HCT116 (cell line): ENCODE measurements around the gene PRM3. TPM values are rescaled to one million over a fixed set of nuclear protein-coding genes. Genes with fewer than 3 reads are reported as not detected.
A peak's percentile ranks its signal among the peaks of the same experiment; 100 is the strongest.

Experiments
- ATAC-seq: fragments of 200-7000 bp; cut with Tn5 transposase; 2 replicates; pipeline ENCODE4 v1.9.1; 2020; ENCODE audit warnings: mild to moderate bottlenecking, moderate library complexity
- BruUV-seq: library from RNA; stranded (reverse); fragments of 400-500 nt; replicated peaks from 2 replicates; lab custom pipeline; 2021; lab: Mats Ljungman, UMichigan
- CTCF ChIA-PET: fragments of 300-600 bp; sonication (Branson Sonifier 250); formaldehyde crosslinking; loops from one replicate; lab custom pipeline; 2021; ENCODE audit warnings: antibody characterized with exemption; lab: Charles Lee
- POLR2A ChIA-PET: fragments of 300-600, 350-600 bp; sonication (Branson Sonifier 250); formaldehyde crosslinking; loops from one replicate; lab custom pipeline; 2021; ENCODE audit warnings: antibody characterized with exemption; lab: Charles Lee
- RAD21 ChIA-PET, 2 experiments: fragments of 300-600 bp; sonication (Branson Sonifier 250); formaldehyde crosslinking; loops; one replicate each; lab custom pipeline; 2023; ENCODE audit warnings: low total read pairs in 2 of 2; ENCODE audit not compliant: uncharacterized antibody in 2 of 2, unreplicated experiment in 2 of 2, low non-redundant PET in 1 of 2; lab: Charles Lee
- DNase-seq: peaks from one replicate; pipeline ENCODE4 v3.0.0-alpha.2; 2010; ENCODE audit warnings: low read depth, low spot score
- H2AFZ ChIP-seq: fragments of 200-600 bp; shearing (Covaris generic), sonication (generic); 2 replicates; pipeline ENCODE4 v1.6.1; 2017; ENCODE audit warnings: low read depth, mixed run types, mixed read lengths, antibody characterized with exemption, low read length; ENCODE audit not compliant: poor library complexity, severe bottlenecking
- H3K27ac ChIP-seq: 2 replicates; pipeline ENCODE4 v1.5.1; 2012; ENCODE audit warnings: low read depth, low read length
- H3K27me3 ChIP-seq: fragments of 200-600 bp; sonication (generic); 2 replicates; pipeline ENCODE4 v1.6.1; 2016; ENCODE audit warnings: mixed run types, low read length, mixed read lengths; ENCODE audit not compliant: insufficient read depth
- H3K36me3 ChIP-seq, 2 experiments: fragments of 200-500 bp in 1 of 2; fragments of 200-600 bp in 1 of 2; sonication (Bioruptor generic) in 1 of 2; sonication (generic) in 1 of 2; 2 replicates each; pipeline versions ENCODE4 v1.5.1 to v1.6.1; 2014 to 2016; ENCODE audit warnings: low read length in 2 of 2, inconsistent platforms in 1 of 2, mixed read lengths in 1 of 2, mixed run types in 1 of 2; ENCODE audit not compliant: insufficient read depth in 2 of 2, control insufficient read depth in 1 of 2
- H3K4me1 ChIP-seq, 2 experiments: fragments of 200-600 bp in 1 of 2; sonication (generic) in 1 of 2; 2 replicates each; pipeline versions ENCODE4 v1.5.1 to v1.6.1; 2012 to 2017; ENCODE audit warnings: low read length in 2 of 2, inconsistent platforms in 1 of 2, mild to moderate bottlenecking in 1 of 2, mixed read lengths in 1 of 2, mixed run types in 1 of 2, moderate library complexity in 1 of 2; ENCODE audit not compliant: insufficient read depth in 2 of 2, control insufficient read depth in 1 of 2
- H3K4me2 ChIP-seq: fragments of 200-600 bp; sonication (generic); 2 replicates; pipeline ENCODE4 v1.6.1; 2017; ENCODE audit warnings: mixed run types, low read length, mixed read lengths
- H3K4me3 ChIP-seq, 2 experiments: fragments of 200-600 bp in 1 of 2; sonication (generic) in 1 of 2; replicated peaks in 1 of 2; 2 replicates each; pipeline ENCODE4 v1.5.1; 2011 to 2016; ENCODE audit warnings: low read length in 2 of 2, control low read depth in 1 of 2, low read depth in 1 of 2, mild to moderate bottlenecking in 1 of 2, mixed read lengths in 1 of 2, mixed run types in 1 of 2
- H3K79me2 ChIP-seq: fragments of 200-600 bp; sonication (generic); 2 replicates; pipeline ENCODE4 v1.6.1; 2017; ENCODE audit warnings: mild to moderate bottlenecking, mixed run types, low read length, moderate library complexity, mixed read lengths; ENCODE audit not compliant: insufficient read depth
- H3K9ac ChIP-seq: fragments of 200-600 bp; sonication (generic); 2 replicates; pipeline ENCODE4 v1.6.1; 2016; ENCODE audit warnings: low read length, mixed read lengths
- H3K9me2 ChIP-seq: fragments of 200-600 bp; sonication (generic), shearing (Covaris generic); 2 replicates; pipeline ENCODE4 v1.6.1; 2017; ENCODE audit warnings: mixed run types, mild to moderate bottlenecking, moderate library complexity; ENCODE audit not compliant: insufficient read depth
- H3K9me3 ChIP-seq, 2 experiments: fragments of 200-500 bp in 1 of 2; fragments of 200-600 bp in 1 of 2; sonication (Bioruptor generic) in 1 of 2; sonication (generic) in 1 of 2; 2 replicates each; pipeline ENCODE4 v1.6.1; 2014 to 2017; ENCODE audit warnings: low read length in 2 of 2, mixed read lengths in 2 of 2, inconsistent platforms in 1 of 2, low read depth in 1 of 2, mild to moderate bottlenecking in 1 of 2, mixed run types in 1 of 2, moderate library complexity in 1 of 2; ENCODE audit not compliant: control insufficient read depth in 1 of 2, insufficient read depth in 1 of 2
- H4K20me1 ChIP-seq: fragments of 200-600 bp; sonication (generic), shearing (Covaris generic); 2 replicates; pipeline ENCODE4 v1.6.1; 2017; ENCODE audit warnings: mixed run types, mild to moderate bottlenecking, moderate library complexity; ENCODE audit not compliant: insufficient read depth
- ATF3 ChIP-seq: IDR thresholded peaks from 2 replicates; pipeline ENCODE4 v1.6.1; 2012
- MAX ChIP-seq: IDR thresholded peaks from 2 replicates; pipeline ENCODE4 v1.6.1; 2012
- REST ChIP-seq: IDR thresholded peaks from 2 replicates; pipeline ENCODE4 v1.6.1; 2012; ENCODE audit warnings: low read depth
- SP1 ChIP-seq: IDR thresholded peaks from 2 replicates; pipeline ENCODE4 v1.6.1; 2012; ENCODE audit warnings: low read depth
- SRF ChIP-seq: IDR thresholded peaks from 2 replicates; pipeline ENCODE4 v1.6.1; 2012; ENCODE audit warnings: low read depth
- ZFX ChIP-seq: fragments of 450-650 bp; IDR thresholded peaks from 2 replicates; pipeline ENCODE4 v1.6.1; 2017
- intact Hi-C: fragments of 100-400 bp; cut with micrococcal nuclease; formaldehyde crosslinking; loops from 2 replicates; pipeline ENCODE4 v1.10.0; 2022
- total RNA-seq: library from RNA; stranded (reverse); gene quantifications from one replicate; pipeline ENCODE4 v1.2.1, GENCODE V29; 2021; ENCODE audit not compliant: unreplicated experiment
- TF ChIP-seq, protein P1 (sequence below), 3 experiments: fragments of 200-600 bp in 1 of 3; sonication (generic) in 1 of 3; IDR thresholded peaks in 2 of 3; conservative IDR thresholded peaks in 1 of 3; 2 replicates each; pipeline ENCODE4 v1.5.1; 2012 to 2017; ENCODE audit warnings: low read depth in 2 of 3, low read length in 2 of 3, antibody characterized with exemption in 1 of 3, borderline replicate concordance in 1 of 3, control low read depth in 1 of 3, mild to moderate bottlenecking in 1 of 3, mixed read lengths in 1 of 3, mixed run types in 1 of 3, moderate library complexity in 1 of 3; ENCODE audit not compliant: insufficient read depth in 1 of 3
- TF ChIP-seq, protein P2 (sequence below): IDR thresholded peaks from 2 replicates; pipeline ENCODE4 v1.6.1; 2011; ENCODE audit warnings: mild to moderate bottlenecking, low read length, moderate library complexity; ENCODE audit not compliant: insufficient replicate concordance; ENCODE audit errors: extremely low read depth

Gene PRM3
- total RNA-seq, 1 experiment from 2014 or later, result not detected

- ATAC-seq (no peak), DNase-seq (no peak)
- H3K79me2 ChIP-seq, result no peaks in the 10 kb centered on the region
- no peaks in the 10 kb centered on the region for H3K9me3 ChIP-seq
- H3K36me3 ChIP-seq, result no peaks in the 10 kb centered on the region
- no peak overlapping the region for H2AFZ ChIP-seq
- intact Hi-C loops, result no loop called here
- H3K27ac ChIP-seq, result no peak overlapping the region
- H3K4me2 ChIP-seq, result no peak overlapping the region
- H3K4me1 ChIP-seq, result no peaks in the 10 kb centered on the region
- BruUV-seq, result no TSS peak
- ChIA-PET CTCF (interaction anchor here (1.3 kb wide), 1 partner anchor 28 kb away, joined by 3 read pairs; the partner anchor contains the start of gene SOCS1), POLR2A (interaction anchor here (2.1 kb wide), 1 partner anchor 28 kb away, joined by 7 read pairs; the partner anchor contains the start of gene SOCS1), RAD21 (interaction anchor here in 1 of 2 experiments (0.6 kb wide), 1 partner anchor 48 kb away, joined by 3 read pairs; no protein-coding TSS in a partner anchor)
- H3K27me3 ChIP-seq, result peaks cover 3% of the 10 kb centered on the region; the same call in 1 of the 2 replicates
- no peak overlapping the region for H3K4me3 ChIP-seq
- H3K9me2 ChIP-seq, result no peaks in the 10 kb centered on the region
- TF ChIP-seq SRF (no peak), SP1 (no peak), REST (no peak), ZFX (no peak), ATF3 (no peak), MAX (no peak)
- TF ChIP-seq, protein P1, sequence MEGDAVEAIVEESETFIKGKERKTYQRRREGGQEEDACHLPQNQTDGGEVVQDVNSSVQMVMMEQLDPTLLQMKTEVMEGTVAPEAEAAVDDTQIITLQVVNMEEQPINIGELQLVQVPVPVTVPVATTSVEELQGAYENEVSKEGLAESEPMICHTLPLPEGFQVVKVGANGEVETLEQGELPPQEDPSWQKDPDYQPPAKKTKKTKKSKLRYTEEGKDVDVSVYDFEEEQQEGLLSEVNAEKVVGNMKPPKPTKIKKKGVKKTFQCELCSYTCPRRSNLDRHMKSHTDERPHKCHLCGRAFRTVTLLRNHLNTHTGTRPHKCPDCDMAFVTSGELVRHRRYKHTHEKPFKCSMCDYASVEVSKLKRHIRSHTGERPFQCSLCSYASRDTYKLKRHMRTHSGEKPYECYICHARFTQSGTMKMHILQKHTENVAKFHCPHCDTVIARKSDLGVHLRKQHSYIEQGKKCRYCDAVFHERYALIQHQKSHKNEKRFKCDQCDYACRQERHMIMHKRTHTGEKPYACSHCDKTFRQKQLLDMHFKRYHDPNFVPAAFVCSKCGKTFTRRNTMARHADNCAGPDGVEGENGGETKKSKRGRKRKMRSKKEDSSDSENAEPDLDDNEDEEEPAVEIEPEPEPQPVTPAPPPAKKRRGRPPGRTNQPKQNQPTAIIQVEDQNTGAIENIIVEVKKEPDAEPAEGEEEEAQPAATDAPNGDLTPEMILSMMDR (IDR thresholded peaks at IDR 0.05 in 2 of 3, conservative IDR thresholded peaks at IDR 0.05 in 1 of 3; ENCODE audit: borderline replicate concordance in 1 of 3, insufficient read depth in 1 of 3, low read depth in 2 of 3, low read length in 2 of 3), result peak in 1 of 3 experiments; percentile 12; a peak in 1 of 6 replicates
- TF ChIP-seq, protein P2, sequence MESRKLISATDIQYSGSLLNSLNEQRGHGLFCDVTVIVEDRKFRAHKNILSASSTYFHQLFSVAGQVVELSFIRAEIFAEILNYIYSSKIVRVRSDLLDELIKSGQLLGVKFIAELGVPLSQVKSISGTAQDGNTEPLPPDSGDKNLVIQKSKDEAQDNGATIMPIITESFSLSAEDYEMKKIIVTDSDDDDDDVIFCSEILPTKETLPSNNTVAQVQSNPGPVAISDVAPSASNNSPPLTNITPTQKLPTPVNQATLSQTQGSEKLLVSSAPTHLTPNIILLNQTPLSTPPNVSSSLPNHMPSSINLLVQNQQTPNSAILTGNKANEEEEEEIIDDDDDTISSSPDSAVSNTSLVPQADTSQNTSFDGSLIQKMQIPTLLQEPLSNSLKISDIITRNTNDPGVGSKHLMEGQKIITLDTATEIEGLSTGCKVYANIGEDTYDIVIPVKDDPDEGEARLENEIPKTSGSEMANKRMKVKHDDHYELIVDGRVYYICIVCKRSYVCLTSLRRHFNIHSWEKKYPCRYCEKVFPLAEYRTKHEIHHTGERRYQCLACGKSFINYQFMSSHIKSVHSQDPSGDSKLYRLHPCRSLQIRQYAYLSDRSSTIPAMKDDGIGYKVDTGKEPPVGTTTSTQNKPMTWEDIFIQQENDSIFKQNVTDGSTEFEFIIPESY, result no peak
- H4K20me1 ChIP-seq, result no peaks in the 10 kb centered on the region
- H3K9ac ChIP-seq, result no peak overlapping the region
Measured at GRCh38 chr16:11283820-11284248, 10.4 kb upstream of the PRM3 start.
